PFSK-1 (cell line): ENCODE measurements around the gene C9orf50.

Experiments used
- POLR2AphosphoS5 ChIP-seq: IDR thresholded peaks from 2 replicates; pipeline ENCODE4 v1.6.1; 2012; ENCODE audit warnings: low read depth, mild to moderate bottlenecking, control low read depth, low read length, moderate library complexity
- TAF1 ChIP-seq: IDR thresholded peaks from 2 replicates; pipeline ENCODE4 v1.6.1; 2012; ENCODE audit warnings: low read length, control low read depth, borderline replicate concordance; ENCODE audit not compliant: insufficient read depth

DNA sequence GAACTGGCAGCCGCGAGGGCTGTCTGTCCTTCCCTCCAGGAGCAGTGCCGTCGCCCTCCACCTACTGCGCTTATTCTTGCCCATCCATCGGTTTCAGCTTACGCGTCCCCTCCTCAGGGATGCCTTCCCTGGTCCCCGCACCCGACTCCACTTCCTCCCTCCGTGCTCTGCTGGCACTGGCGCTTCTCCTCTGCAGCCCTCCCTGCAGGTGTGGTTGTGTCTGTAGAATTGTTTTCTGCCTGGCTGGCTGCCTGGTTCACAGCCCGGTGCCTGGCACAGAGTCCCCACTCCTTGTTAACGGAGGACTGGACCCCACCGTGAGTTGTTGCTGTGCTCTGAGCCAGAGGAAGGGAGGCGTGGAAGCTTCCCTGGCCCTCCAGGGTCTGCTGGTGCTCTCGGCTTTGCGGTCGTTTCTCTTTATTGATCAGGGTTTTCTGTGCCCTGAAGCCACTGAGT, 10.8 kb upstream of the C9orf50 start:
- TF ChIP-seq POLR2AphosphoS5 = no peak
- no peak for TF ChIP-seq TAF1
